HPDE6-E6E7 (cell line): Measurements from ENCODE around the gene ENG.

ENCODE experiments used
- DNase-seq: peaks from one replicate; pipeline ENCODE4 v3.0.0; 2011; ENCODE audit warnings: missing footprints; ENCODE audit errors: extremely low spot score

The ENG gene

DNA sequence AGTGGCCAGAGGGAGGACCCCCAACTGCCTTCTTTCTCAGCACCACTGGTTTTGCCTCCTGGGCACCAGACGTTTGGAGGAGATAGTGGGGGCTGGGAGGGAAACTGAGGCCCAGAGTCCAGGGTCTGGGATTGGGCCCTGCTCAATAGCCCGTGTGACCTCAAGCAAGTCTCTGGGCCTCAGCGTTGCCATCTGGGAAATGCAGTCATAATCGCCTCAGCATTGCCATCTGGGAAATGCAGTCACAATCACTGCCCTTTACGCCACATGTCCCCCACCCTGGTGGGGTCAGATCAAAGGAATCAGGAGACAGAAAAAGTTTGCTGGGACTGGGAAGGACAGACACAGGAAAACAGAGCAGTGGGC is 77.6 kb downstream of the ENG start:
- DNase-seq: no peak

DNA sequence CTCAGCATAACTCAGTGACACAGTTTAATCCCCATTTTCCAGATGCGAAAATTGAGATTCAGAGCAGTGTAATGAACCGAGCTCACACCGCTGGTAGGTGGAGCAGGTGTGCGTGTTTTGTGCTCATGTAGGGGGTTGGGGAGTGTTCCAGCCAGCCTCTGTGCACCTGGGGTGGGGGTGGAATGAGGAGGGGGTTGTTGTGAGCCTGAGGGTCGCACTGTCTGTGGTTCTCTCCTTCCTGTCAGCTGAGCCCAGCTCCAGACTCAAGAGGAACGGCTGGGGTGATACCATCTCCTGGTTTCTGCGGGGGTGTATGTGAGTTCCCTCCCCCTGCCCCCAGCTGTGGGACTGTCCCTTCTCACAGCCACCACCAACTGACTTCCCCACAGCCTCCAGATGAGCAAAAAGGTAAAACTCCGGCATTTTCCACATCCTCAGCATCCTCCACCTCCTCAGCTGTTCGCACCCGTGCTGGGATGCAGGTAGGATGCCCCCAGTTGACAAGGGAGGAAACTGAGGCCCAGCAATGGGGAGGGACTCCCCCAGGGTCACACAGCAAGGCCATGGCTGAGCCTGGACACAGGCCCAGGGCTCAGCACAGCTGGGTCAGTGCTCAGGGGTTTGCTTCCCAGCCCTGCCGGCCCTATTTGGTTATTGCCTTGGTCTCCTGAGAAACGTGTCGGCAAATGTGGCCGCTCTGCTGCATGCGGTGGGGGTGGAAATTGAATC is 78.1 kb downstream of the ENG start:
- DNase-seq: no peak

GRCh38 chr9:127773981-127774380 is 80.5 kb downstream of the ENG start:
- no peak for DNase-seq

DNA sequence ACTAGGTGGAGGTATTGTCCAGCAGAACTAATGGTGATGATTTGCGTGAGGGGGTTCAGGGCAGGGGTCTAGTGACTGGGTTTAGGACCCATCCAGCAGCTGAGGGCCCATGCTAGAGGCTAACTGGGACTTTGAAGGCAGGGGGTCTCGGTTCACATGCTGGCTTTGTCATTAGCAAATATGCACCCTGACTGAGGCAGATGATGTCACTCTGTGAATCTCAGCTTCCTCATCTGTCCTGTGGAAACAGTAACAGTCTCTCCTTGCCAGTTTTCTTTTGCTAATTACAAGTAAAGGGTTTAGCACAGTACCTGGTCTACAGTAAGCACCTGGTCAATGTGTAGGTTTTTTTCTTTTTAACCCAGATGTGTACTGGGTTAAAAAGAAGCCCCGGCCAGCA is 81.2 kb downstream of the ENG start:
- DNase-seq: no peak

DNA sequence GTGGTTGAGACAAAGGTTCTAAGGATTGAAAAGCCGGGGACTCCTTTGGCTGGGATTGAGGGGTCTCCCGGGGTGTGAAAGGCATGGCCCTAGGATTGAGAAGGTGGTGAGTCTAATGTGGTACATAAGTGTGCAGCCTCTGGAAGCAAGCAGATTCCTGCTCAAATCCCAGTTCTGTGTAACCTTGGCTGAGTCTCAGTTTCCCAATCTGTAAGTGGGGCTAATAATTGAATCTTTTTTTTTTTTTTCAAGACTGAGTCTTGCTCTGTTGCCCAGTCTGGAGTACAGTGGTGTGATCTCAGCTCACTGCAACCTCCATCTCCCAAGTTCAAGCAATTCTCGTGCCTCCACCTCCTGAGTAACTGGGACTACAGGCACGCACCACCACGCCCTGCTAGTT is 81.9 kb downstream of the ENG start:
- no peak for DNase-seq

DNA sequence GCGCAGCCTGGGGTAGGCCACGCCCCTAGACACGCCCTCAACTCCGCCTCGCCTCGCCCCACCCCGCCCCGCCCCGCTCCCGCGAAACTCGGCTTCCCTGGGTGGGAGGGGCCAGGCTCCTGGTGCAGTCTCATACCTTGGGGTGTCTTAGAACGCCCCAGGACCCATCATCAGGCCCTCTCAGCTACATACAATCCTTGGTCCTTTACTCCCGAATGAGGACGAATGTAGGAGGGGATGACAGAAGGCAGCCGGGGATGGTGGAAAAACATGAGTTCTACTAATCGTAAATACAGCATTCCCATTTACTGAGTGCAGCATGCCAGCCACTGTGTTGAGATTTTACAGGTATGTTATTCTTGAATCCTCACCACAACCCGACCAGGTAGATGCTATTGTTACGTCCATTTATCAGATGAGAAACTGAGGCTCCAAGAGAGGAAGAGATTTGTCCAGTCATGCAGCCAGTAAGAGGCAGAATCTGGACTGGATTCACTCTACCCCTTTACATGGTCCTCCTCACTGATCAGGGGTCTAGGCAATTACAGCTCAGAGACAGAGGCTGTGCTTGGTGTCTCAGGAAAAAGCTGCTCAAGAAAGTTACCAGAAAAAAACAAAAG is 82.8 kb downstream of the ENG start:
- no peak for DNase-seq

- peak; percentile 97 for DNase-seq
These were observed 83.4 kb downstream of the ENG start for GRCh38 chr9:127770905-127771569.

DNA sequence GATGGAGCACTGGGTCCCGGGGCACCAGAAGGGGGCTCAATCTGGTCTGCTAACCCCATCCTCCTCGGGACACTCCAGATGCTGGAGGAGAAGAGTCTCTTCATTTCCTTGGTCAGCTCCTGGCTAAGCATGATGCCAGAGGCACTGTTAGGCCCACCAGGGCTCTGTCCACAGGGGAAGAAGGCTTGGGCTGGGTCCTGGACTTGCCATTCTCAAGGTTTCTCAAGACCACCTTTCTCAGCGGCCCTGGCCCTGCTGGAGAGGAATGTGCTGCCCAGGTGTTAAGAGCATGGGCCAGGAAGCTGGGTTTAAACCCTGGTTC is 83.9 kb downstream of the ENG start:
- DNase-seq: no peak

- DNase-seq: no peak
These were observed 84.4 kb downstream of the ENG start for GRCh38 chr9:127769929-127770582.

DNA sequence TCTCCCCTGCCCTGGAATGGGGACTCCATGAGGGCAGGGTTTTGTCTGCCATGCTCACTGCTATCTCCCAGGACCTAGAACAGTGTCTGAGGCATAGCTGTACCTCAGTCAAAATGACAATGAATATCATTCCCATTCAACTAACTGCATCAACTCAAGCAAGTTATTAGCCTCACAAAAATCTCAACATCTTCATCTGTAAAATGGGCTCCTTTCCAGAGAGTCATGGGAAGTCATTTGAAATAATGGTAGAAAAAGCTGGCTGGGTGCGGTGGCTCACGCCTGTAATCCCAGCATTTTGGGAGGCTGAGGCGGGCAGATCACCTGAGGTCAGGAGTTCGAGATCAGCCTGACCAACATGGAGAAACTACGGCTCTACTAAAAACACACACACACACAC is 85.4 kb downstream of the ENG start:
- no peak for DNase-seq

DNA sequence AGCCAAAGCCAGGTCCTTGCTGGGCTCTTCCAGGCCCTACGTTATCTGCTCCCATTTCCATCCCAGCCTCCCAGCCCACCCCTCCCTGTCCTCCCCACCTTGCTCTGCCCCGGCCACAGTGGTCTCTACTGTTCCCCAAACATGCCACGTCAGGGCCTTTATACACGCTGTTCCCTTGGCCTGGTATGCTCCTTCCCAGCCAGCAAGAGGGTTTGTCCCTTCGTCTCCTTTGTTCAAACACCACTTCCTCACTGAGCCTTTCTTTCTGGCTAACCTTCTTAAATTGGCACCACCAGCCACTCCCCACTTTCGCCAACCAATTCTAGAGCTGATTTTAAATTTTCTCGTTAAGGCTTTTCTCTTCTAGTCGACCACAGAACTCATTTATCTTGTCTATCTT is 85.8 kb downstream of the ENG start:
- no peak for DNase-seq

GRCh38 chr9:127767909-127768331 is 86.5 kb downstream of the ENG start:
- DNase-seq: no peak

DNA sequence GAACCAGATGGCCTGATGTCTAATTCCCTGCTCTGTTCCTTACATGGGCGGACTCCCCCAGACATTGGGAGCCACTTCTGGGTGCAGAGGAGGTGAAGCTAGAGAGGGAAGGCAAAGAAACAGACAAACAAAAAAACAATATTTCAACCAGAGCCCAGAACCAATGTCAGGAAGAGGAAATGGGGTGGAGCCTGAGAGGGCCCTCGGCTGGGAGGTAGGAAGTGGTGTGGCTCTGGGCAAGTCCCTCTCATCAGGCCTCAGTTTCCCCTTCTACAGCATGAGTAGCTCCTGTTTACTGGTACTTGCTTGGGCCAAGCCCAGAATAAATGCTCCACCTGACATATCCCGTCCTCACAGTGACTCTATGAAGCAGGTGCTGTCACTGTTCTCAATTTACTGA is 87.0 kb downstream of the ENG start:
- DNase-seq: no peak

DNA sequence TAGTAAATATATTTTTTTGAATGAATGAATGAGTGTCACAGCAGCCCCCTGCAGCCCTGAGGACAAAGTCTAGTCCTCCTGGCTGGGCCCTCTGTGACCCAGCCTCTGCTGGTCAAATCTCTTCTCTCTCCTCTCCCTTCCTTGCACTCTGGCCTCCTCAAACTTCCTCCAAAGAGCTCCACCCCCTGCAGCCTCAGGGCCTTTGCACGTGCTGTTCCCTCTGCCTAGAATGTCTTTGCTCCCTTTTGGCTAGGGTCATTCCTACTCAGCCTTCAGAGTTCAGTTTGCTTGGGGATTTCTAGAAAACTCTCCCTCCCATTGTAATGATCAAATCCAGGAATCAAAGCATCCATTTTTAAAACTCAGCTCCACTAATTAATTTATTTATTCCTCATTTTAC is 89.0 kb downstream of the ENG start:
- no peak for DNase-seq
